H1 (cell line): ENCODE measurements around the gene ZNF302. TPM values are rescaled to one million over a fixed set of nuclear protein-coding genes. Genes with fewer than 3 reads are reported as not detected.
A peak's percentile ranks its signal among the peaks of the same experiment; 100 is the strongest.

Experiments
- CTCF ChIA-PET: fragments of 300-600 bp; sonication (Branson Sonifier 250); formaldehyde crosslinking; loops from one replicate; lab custom pipeline; 2021; ENCODE audit not compliant: partially characterized antibody; lab: Charles Lee
- POLR2A ChIA-PET: fragments of 300-600 bp; sonication (Branson Sonifier 250); formaldehyde crosslinking; loops from one replicate; lab custom pipeline; 2021; ENCODE audit warnings: inconsistent platforms; ENCODE audit not compliant: partially characterized antibody; lab: Charles Lee
- DNase-seq, 2 experiments: peaks; one replicate each; pipeline versions ENCODE4 v3.0.0 to v3.0.0-alpha.2; 2010 to 2022; ENCODE audit warnings: low spot score in 2 of 2, low read depth in 1 of 2, mixed read lengths in 1 of 2
- FAIRE-seq: peaks from 2 replicates; lab custom pipeline; 2011; peaks lifted over from hg19 to GRCh38; lab: Jason Lieb, UNC
- H2AFZ ChIP-seq: 2 replicates; pipeline ENCODE4 v1.8.1; 2012; ENCODE audit warnings: low read length, inconsistent platforms
- H2AK5ac ChIP-seq: 2 replicates; pipeline ENCODE4 v1.6.1; 2013; ENCODE audit warnings: low read depth, low read length
- H2BK120ac ChIP-seq: replicated peaks from 2 replicates; pipeline ENCODE3; 2013; ENCODE audit warnings: low read depth, low read length, inconsistent platforms
- H2BK12ac ChIP-seq: 2 replicates; pipeline ENCODE4 v1.6.1; 2013; ENCODE audit warnings: low read depth, low read length
- H2BK15ac ChIP-seq: 2 replicates; pipeline ENCODE4 v1.6.1; 2013; ENCODE audit warnings: low read length
- H2BK20ac ChIP-seq: 2 replicates; pipeline ENCODE4 v1.6.1; 2013; ENCODE audit warnings: low read length
- H2BK5ac ChIP-seq: 2 replicates; pipeline ENCODE4 v1.6.1; 2013; ENCODE audit warnings: low read depth, low read length
- H3K14ac ChIP-seq: 2 replicates; pipeline ENCODE4 v1.6.1; 2013; ENCODE audit warnings: inconsistent platforms; ENCODE audit not compliant: insufficient read length
- H3K18ac ChIP-seq: 2 replicates; pipeline ENCODE4 v1.6.1; 2013; ENCODE audit warnings: low read length; ENCODE audit errors: extremely low read depth
- H3K23ac ChIP-seq: 2 replicates; pipeline ENCODE4 v1.6.1; 2013; ENCODE audit warnings: inconsistent platforms; ENCODE audit not compliant: insufficient read length
- H3K23me2 ChIP-seq: 2 replicates; pipeline ENCODE4 v1.6.1; 2013; ENCODE audit warnings: low read depth, low read length
- H3K27ac ChIP-seq: 2 replicates; pipeline ENCODE4 v1.6.1; 2011; ENCODE audit warnings: low read depth, low read length, inconsistent platforms
- H3K27me3 ChIP-seq, 4 experiments: replicated peaks in 1 of 4; 1 replicate in 1 of 4; 2 replicates in 3 of 4; pipeline versions ENCODE4 v1.6.1 to v1.8.1; 2011 to 2013; ENCODE audit warnings: low read length in 3 of 4, mild to moderate bottlenecking in 3 of 4, inconsistent platforms in 2 of 4, mixed read lengths in 2 of 4, moderate library complexity in 1 of 4; ENCODE audit not compliant: control insufficient read depth in 3 of 4, insufficient read depth in 3 of 4; ENCODE audit errors: extremely low read depth in 1 of 4
- H3K36me3 ChIP-seq, 4 experiments: 2 replicates each; pipeline versions ENCODE4 v1.6.1 to v1.8.1; 2011 to 2013; ENCODE audit warnings: mild to moderate bottlenecking in 4 of 4, low read length in 3 of 4, moderate library complexity in 2 of 4, control low read depth in 1 of 4, inconsistent platforms in 1 of 4; ENCODE audit not compliant: insufficient read depth in 4 of 4, control insufficient read depth in 2 of 4
- H3K4ac ChIP-seq: replicated peaks from 2 replicates; pipeline ENCODE3; 2013; ENCODE audit warnings: low read length, low read depth, mixed read lengths, inconsistent platforms; ENCODE audit not compliant: insufficient read length
- H3K4me1 ChIP-seq, 4 experiments: replicated peaks in 1 of 4; 1 replicate in 1 of 4; 2 replicates in 3 of 4; pipeline versions ENCODE4 v1.6.1 to v1.8.1; 2011 to 2013; ENCODE audit warnings: low read length in 3 of 4, inconsistent platforms in 2 of 4, mixed read lengths in 1 of 4; ENCODE audit not compliant: insufficient read depth in 4 of 4, control insufficient read depth in 3 of 4
- H3K4me2 ChIP-seq, 2 experiments: 2 replicates each; pipeline versions ENCODE4 v1.6.1 to v1.8.1; 2011 to 2013; ENCODE audit warnings: low read depth in 2 of 2, low read length in 2 of 2, control low read depth in 1 of 2, inconsistent platforms in 1 of 2, mild to moderate bottlenecking in 1 of 2; ENCODE audit not compliant: insufficient read depth in 1 of 2
- H3K4me3 ChIP-seq, 4 experiments: fragments of 200-600, 300-600 bp in 1 of 4; sonication (generic), shearing (Covaris generic), sonication (Bioruptor Twin) in 1 of 4; 2 replicates each; pipeline versions ENCODE4 v1.5.1 to v1.8.1; 2011 to 2016; ENCODE audit warnings: low read length in 4 of 4, low read depth in 3 of 4, control low read depth in 2 of 4, inconsistent platforms in 2 of 4, mild to moderate bottlenecking in 2 of 4, mixed read lengths in 1 of 4, moderate library complexity in 1 of 4; ENCODE audit not compliant: insufficient read depth in 2 of 4; ENCODE audit errors: extremely low read depth in 1 of 4
- H3K56ac ChIP-seq: replicated peaks from 2 replicates; pipeline ENCODE3; 2013; ENCODE audit warnings: low read depth, mild to moderate bottlenecking, mixed read lengths, low read length, inconsistent platforms; ENCODE audit not compliant: insufficient read length
- H3K79me1 ChIP-seq: 2 replicates; pipeline ENCODE4 v1.6.1; 2013; ENCODE audit warnings: low read depth, low read length, control low read depth
- H3K79me2 ChIP-seq, 2 experiments: 2 replicates each; pipeline versions ENCODE4 v1.6.1 to v1.8.1; 2012 to 2013; ENCODE audit warnings: low read length in 2 of 2, mild to moderate bottlenecking in 2 of 2, inconsistent platforms in 1 of 2; ENCODE audit not compliant: insufficient read depth in 2 of 2, control insufficient read depth in 1 of 2
- H3K9ac ChIP-seq, 4 experiments: replicated peaks in 1 of 4; 1 replicate in 1 of 4; 2 replicates in 3 of 4; pipeline versions ENCODE4 v1.6.1 to v1.8.1; 2011 to 2013; ENCODE audit warnings: low read depth in 3 of 4, low read length in 3 of 4, control low read depth in 2 of 4, mild to moderate bottlenecking in 2 of 4, moderate library complexity in 2 of 4, inconsistent platforms in 1 of 4; ENCODE audit errors: extremely low read depth in 1 of 4
- H3K9me3 ChIP-seq, 2 experiments: 2 replicates each; pipeline versions ENCODE4 v1.6.1 to v1.8.1; 2012 to 2013; ENCODE audit warnings: mild to moderate bottlenecking in 2 of 2, moderate library complexity in 2 of 2, control low read depth in 1 of 2, inconsistent platforms in 1 of 2, low read depth in 1 of 2, low read length in 1 of 2, mixed read lengths in 1 of 2; ENCODE audit not compliant: insufficient read depth in 2 of 2
- H4K20me1 ChIP-seq, 2 experiments: replicated peaks in 1 of 2; 2 replicates each; pipeline versions ENCODE3 to v1.8.1; 2011 to 2013; ENCODE audit warnings: inconsistent platforms in 2 of 2, low read length in 2 of 2, mild to moderate bottlenecking in 1 of 2; ENCODE audit not compliant: insufficient read depth in 2 of 2, control insufficient read depth in 1 of 2
- H4K5ac ChIP-seq: 2 replicates; pipeline ENCODE4 v1.6.1; 2013; ENCODE audit warnings: low read length, low read depth, mixed read lengths, inconsistent platforms; ENCODE audit not compliant: insufficient read length
- H4K8ac ChIP-seq: 2 replicates; pipeline ENCODE4 v1.8.0; 2013; ENCODE audit warnings: mild to moderate bottlenecking, moderate library complexity, low read length, inconsistent platforms; ENCODE audit not compliant: insufficient read depth; ENCODE audit errors: extremely low read depth
- H4K91ac ChIP-seq: replicated peaks from 2 replicates; pipeline ENCODE3; 2013; ENCODE audit warnings: low read length, mixed read lengths, inconsistent platforms; ENCODE audit not compliant: insufficient read length
- BACH1 ChIP-seq: IDR thresholded peaks from 2 replicates; pipeline ENCODE4 v1.6.1; 2012; ENCODE audit warnings: low read length, improper control_type of control experiment
- BCL11A ChIP-seq, 2 experiments: IDR thresholded peaks; one replicate each; pipeline ENCODE4 v1.6.1; 2011; ENCODE audit warnings: low read depth in 2 of 2, low read length in 2 of 2, mild to moderate bottlenecking in 2 of 2
- CREB1 ChIP-seq: IDR thresholded peaks from 2 replicates; pipeline ENCODE4 v1.6.1; 2012; ENCODE audit warnings: inconsistent platforms
- GTF2F1 ChIP-seq: IDR thresholded peaks from 2 replicates; pipeline ENCODE4 v1.6.1; 2012; ENCODE audit warnings: low read depth, low read length, improper control_type of control experiment, borderline replicate concordance
- TAF1 ChIP-seq: IDR thresholded peaks from 2 replicates; pipeline ENCODE4 v1.6.1; 2011; ENCODE audit warnings: mild to moderate bottlenecking, low read depth, low read length
- WGBS, 2 experiments: shearing (Covaris generic) in 1 of 2; methylation state at CpG; one replicate each; pipeline versions ENCODE4 v1.1.6 to v1.1.7; 2013 to 2015; ENCODE audit warnings: low lambda C conversion rate in 2 of 2, mixed read lengths in 2 of 2, inconsistent platforms in 1 of 2, low coverage in 1 of 2, missing lambda C conversion rate in 1 of 2; ENCODE audit not compliant: insufficient replicate concordance in 2 of 2, insufficient coverage in 1 of 2, insufficient read length in 1 of 2; ENCODE audit errors: extremely low coverage in 1 of 2, missing lambda C conversion rate in 1 of 2; 5-methylcytosine and 5-hydroxymethylcytosine counted together
- polyA plus RNA-seq, 7 experiments: library from polyadenylated mRNA; depleted of rRNA in 3 of 7; stranded (reverse) in 5 of 7; unstranded in 2 of 7; fragments of >200 nt in 5 of 7; fragments of 200-250 nt in 2 of 7; gene quantifications; 1 replicate in 5 of 7; 2 replicates in 1 of 7; 4 replicates in 1 of 7; pipeline versions ENCODE4 v1.2.1 to v1.2.3, GENCODE V29; 2011 to 2013; ENCODE audit warnings: missing spikeins in 2 of 7, mixed read lengths in 2 of 7
- total RNA-seq: library from RNA; stranded (reverse); fragmentation: NEBNext Ultra II Directional; extraction: Animal tissue kit (Norgen Biotek cat#: 25700); gene quantifications from 2 replicates; pipeline ENCODE4 v1.2.1, GENCODE V29; 2021
- TF ChIP-seq, protein P1 (sequence below), 3 experiments: IDR thresholded peaks; 1 replicate in 2 of 3; 2 replicates in 1 of 3; pipeline versions ENCODE4 v1.5.1 to v1.6.1; 2011; ENCODE audit warnings: low read length in 3 of 3, mild to moderate bottlenecking in 3 of 3, inconsistent platforms in 2 of 3, low read depth in 1 of 3, moderate library complexity in 1 of 3; ENCODE audit not compliant: insufficient read depth in 1 of 3; ENCODE audit errors: control extremely low read depth in 1 of 3

Gene ZNF302
- total and polyA plus RNA-seq, 2 of the 8 experiments (the other 6 are each of a cell fraction or from before 2014, with no cell fraction given): 9.1 to 20.4 TPM

DNA sequence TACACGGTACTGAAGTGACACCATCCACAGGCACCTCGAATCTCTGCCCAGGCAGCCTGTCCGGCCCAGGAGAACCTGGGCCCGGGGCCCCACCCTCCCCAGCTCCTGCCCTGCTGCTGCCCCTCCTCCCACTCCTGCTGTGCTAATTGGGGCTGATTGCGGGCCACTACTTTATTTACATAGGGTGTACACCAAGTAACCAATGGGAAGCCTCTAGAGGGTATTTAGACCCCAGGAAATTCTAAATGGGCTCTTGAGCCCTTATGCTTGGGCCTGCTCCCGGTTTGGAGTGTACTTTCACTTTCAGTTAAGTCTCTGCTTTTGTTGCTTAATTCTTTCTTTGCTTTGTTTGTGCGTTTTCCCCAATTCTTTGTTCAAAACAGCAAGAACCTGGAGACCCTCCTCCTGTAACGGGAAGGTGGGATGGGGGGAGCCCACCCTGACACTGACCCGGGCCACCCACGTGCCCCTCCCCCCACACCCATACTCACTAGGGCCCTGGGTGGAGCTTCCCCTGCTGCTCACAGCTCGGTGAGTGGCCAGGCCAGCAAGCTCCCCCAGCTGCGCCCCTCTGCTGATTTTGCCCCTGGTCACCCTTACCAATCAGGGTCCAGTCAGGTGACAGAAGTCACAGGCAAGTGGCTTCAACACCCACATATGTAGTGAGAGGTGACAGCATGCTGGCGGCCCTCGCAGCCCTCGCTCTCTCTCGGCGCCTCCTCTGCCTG lies 10.0 kb upstream of the ZNF302 start:
- peak overlapping the region; percentile 39; the same call in 1 of the 2 replicates for H2BK5ac ChIP-seq
- no peaks in the 10 kb centered on the region for H4K20me1 ChIP-seq
- no peaks in the 10 kb centered on the region for H3K4me1 ChIP-seq
- no peak overlapping the region for H4K91ac ChIP-seq
- no peak overlapping the region for H3K4me3 ChIP-seq
- no peaks in the 10 kb centered on the region for H3K79me2 ChIP-seq
- H4K8ac ChIP-seq: no peak overlapping the region
- H3K79me1 ChIP-seq: no peaks in the 10 kb centered on the region
- no peak overlapping the region for H2BK12ac ChIP-seq
- H3K9me3 ChIP-seq: peaks cover 0 to 18% of the 10 kb centered on the region in 2 experiments; a peak in 1 of 4 replicates
- no peak overlapping the region for H3K27ac ChIP-seq
- H2BK20ac ChIP-seq: no peak overlapping the region
- CTCF ChIA-PET: no interaction called here
- no peak overlapping the region for H3K23ac ChIP-seq
- no peak overlapping the region for H2AFZ ChIP-seq
- TF ChIP-seq BCL11A (IDR thresholded peaks at IDR 0.05; ENCODE audit: low read depth in 2 of 2, low read length in 2 of 2) (no peak), BACH1 (no peak), GTF2F1 (no peak), CREB1 (no peak), TAF1 (no peak)
- TF ChIP-seq, protein P1, sequence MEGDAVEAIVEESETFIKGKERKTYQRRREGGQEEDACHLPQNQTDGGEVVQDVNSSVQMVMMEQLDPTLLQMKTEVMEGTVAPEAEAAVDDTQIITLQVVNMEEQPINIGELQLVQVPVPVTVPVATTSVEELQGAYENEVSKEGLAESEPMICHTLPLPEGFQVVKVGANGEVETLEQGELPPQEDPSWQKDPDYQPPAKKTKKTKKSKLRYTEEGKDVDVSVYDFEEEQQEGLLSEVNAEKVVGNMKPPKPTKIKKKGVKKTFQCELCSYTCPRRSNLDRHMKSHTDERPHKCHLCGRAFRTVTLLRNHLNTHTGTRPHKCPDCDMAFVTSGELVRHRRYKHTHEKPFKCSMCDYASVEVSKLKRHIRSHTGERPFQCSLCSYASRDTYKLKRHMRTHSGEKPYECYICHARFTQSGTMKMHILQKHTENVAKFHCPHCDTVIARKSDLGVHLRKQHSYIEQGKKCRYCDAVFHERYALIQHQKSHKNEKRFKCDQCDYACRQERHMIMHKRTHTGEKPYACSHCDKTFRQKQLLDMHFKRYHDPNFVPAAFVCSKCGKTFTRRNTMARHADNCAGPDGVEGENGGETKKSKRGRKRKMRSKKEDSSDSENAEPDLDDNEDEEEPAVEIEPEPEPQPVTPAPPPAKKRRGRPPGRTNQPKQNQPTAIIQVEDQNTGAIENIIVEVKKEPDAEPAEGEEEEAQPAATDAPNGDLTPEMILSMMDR (IDR thresholded peaks at IDR 0.05; ENCODE audit: control extremely low read depth in 1 of 3, insufficient read depth in 1 of 3, low read depth in 1 of 3, low read length in 3 of 3): no peak
- H3K27me3 ChIP-seq: no peaks in the 10 kb centered on the region
- no peak overlapping the region for H2AK5ac ChIP-seq
- no peak overlapping the region; the same call in 1 of the 2 replicates for H3K18ac ChIP-seq
- no peak overlapping the region for H2BK15ac ChIP-seq
- no peaks in the 10 kb centered on the region for H3K23me2 ChIP-seq
- H3K9ac ChIP-seq: no peak overlapping the region
- DNase-seq: no peak
- H3K36me3 ChIP-seq: no peaks in the 10 kb centered on the region
- H3K56ac ChIP-seq: no peak overlapping the region
- POLR2A ChIA-PET: interaction anchor here (0.6 to 2.4 kb wide), 5 partner anchors 8 to 94 kb away, joined by 3 to 11 read pairs (median 6); partner anchors contain the start of genes SCGB2B2 and ZNF302
- H3K14ac ChIP-seq: no peak overlapping the region
- H4K5ac ChIP-seq: no peak overlapping the region
- 86% methylated on average over 11 of the region's 17 CpGs; no CpG with 5 or more reads in 1 of the 2 experiments for whole genome bisulfite sequencing, 2 experiments
- H3K4ac ChIP-seq: no peak overlapping the region
- H3K4me2 ChIP-seq: no peak overlapping the region
- no peak for FAIRE-seq
- H2BK120ac ChIP-seq: no peak overlapping the region
